B cell (primary cell): Measurements from ENCODE around the gene DNM1.

ENCODE experiments used
- CTCF ChIP-seq: fragments of 200-600 bp; IDR thresholded peaks from one replicate; pipeline ENCODE4 v1.8.0; 2022; ENCODE audit warnings: antibody characterized with exemption, mild to moderate bottlenecking
- EZH2 ChIP-seq: IDR thresholded peaks from 2 replicates; pipeline ENCODE4 v1.6.1; 2012; ENCODE audit warnings: borderline replicate concordance, low read depth, mild to moderate bottlenecking, moderate library complexity, low read length; ENCODE audit not compliant: insufficient read depth, poor library complexity, severe bottlenecking

- TF ChIP-seq CTCF (no peak), EZH2 (no peak)
These were observed 8.2 kb downstream of the DNM1 start for GRCh38 chr9:128211186-128211980.
